Activated CD8-positive, alpha-beta T cell treated with anti-CD3 and anti-CD28 coated beads for 36 hours (primary cell): ENCODE data around the gene ADAM21. TPM values are rescaled to one million over a fixed set of nuclear protein-coding genes. Genes with fewer than 3 reads are reported as not detected.
"Not testable (repeated sequence)": the region's sequence is repeated elsewhere in the genome, so short reads cannot be mapped to it uniquely, and the experiment has no call there.

Experiments
- ATAC-seq: fragments of 200-7000 bp; cut with Tn5 transposase; one replicate; pipeline ENCODE4 v1.10.0; 2021; ENCODE audit warnings: mild to moderate bottlenecking, moderate library complexity
- CTCF ChIA-PET: fragments of 350-600 bp; sonication (Branson Sonifier 250); formaldehyde crosslinking; loops from one replicate; lab custom pipeline; 2021; ENCODE audit warnings: antibody characterized with exemption; lab: Charles Lee
- POLR2A ChIA-PET: fragments of 350-600 bp; sonication (Branson Sonifier 250); formaldehyde crosslinking; loops from one replicate; lab custom pipeline; 2021; ENCODE audit warnings: antibody characterized with exemption; lab: Charles Lee
- DNase-seq: peaks from one replicate; pipeline ENCODE4 v3.0.0-alpha.2; 2020
- H3K27ac Mint-ChIP-seq: one replicate; pipeline ENCODE4 v1.8.0; 2021; ENCODE audit warnings: mild to moderate bottlenecking, mixed read lengths
- H3K27me3 Mint-ChIP-seq: one replicate; pipeline ENCODE4 v1.8.0; 2021; ENCODE audit warnings: mixed read lengths
- H3K36me3 Mint-ChIP-seq: one replicate; pipeline ENCODE4 v1.8.0; 2021; ENCODE audit warnings: low read depth, mixed read lengths
- H3K4me1 Mint-ChIP-seq: one replicate; pipeline ENCODE4 v1.8.0; 2021; ENCODE audit warnings: low read depth, mixed read lengths
- H3K4me3 Mint-ChIP-seq: one replicate; pipeline ENCODE4 v1.8.0; 2021; ENCODE audit warnings: mild to moderate bottlenecking, moderate library complexity, mixed read lengths
- H3K9me3 Mint-ChIP-seq: one replicate; pipeline ENCODE4 v1.8.0; 2021; ENCODE audit warnings: mixed read lengths
- CTCF ChIP-seq: fragments of 200-600 bp; IDR thresholded peaks from one replicate; pipeline ENCODE4 v1.8.0; 2022; ENCODE audit warnings: antibody characterized with exemption, mild to moderate bottlenecking
- intact Hi-C: fragments of 100-400 bp; cut with micrococcal nuclease; formaldehyde crosslinking; loops from one replicate; pipeline ENCODE4 v1.10.0; 2022
- total RNA-seq, 2 experiments: library from RNA; stranded (reverse); gene quantifications; one replicate each; pipeline ENCODE4 v1.2.3, GENCODE V29; 2021

ADAM21 gene
- total RNA-seq, 2 experiments from 2014 or later, result 0.29 TPM; not detected in 1

- no peak for TF ChIP-seq CTCF
- no peaks in the 10 kb centered on the region for H3K27me3 Mint-ChIP-seq
- H3K9me3 Mint-ChIP-seq, result no peaks in the 10 kb centered on the region
- no peaks in the 10 kb centered on the region for H3K4me1 Mint-ChIP-seq
- no peak for DNase-seq
- no peak overlapping the region for H3K27ac Mint-ChIP-seq
- intact Hi-C loops, result no loop called here
- no peak for ATAC-seq
- peaks cover 10% of the 10 kb centered on the region for H3K36me3 Mint-ChIP-seq
- ChIA-PET POLR2A (no interaction called here), CTCF (no interaction called here)
- H3K4me3 Mint-ChIP-seq, result no peak overlapping the region
Measured at GRCh38 chr14:70468731-70469130, 16.8 kb downstream of the ADAM21 start.

- H3K27me3 Mint-ChIP-seq, H3K27ac Mint-ChIP-seq, DNase-seq, ATAC-seq, POLR2A ChIA-PET, intact Hi-C loops, CTCF ChIA-PET, H3K4me3 Mint-ChIP-seq, H3K9me3 Mint-ChIP-seq, H3K4me1 Mint-ChIP-seq: not testable (repeated sequence)
- peaks cover 12% of the 10 kb centered on the region for H3K36me3 Mint-ChIP-seq
Measured at GRCh38 chr14:70470863-70471563, 19.0 kb downstream of the ADAM21 start.

GRCh38 chr14:70472253-70473159 lies 20.5 kb downstream of the ADAM21 start:
- Mint-ChIP-seq H3K36me3 (peaks cover 19% of the 10 kb centered on the region), H3K27ac (no peak overlapping the region), H3K9me3 (no peaks in the 10 kb centered on the region), H3K4me1 (no peaks in the 10 kb centered on the region), H3K4me3 (no peak overlapping the region), H3K27me3 (no peaks in the 10 kb centered on the region)
- intact Hi-C loops, result no loop called here
- CTCF ChIA-PET, result no interaction called here
- DNase-seq, result no peak
- TF ChIP-seq CTCF, result no peak
- POLR2A ChIA-PET, result interaction anchor here (0.5 kb wide), 1 partner anchor 1029 kb away, joined by 3 read pairs; no protein-coding TSS in a partner anchor
- ATAC-seq, result no peak

GRCh38 chr14:70473825-70474224 lies 21.9 kb downstream of the ADAM21 start:
- no peak for TF ChIP-seq CTCF
- POLR2A ChIA-PET, result no interaction called here
- no peak for DNase-seq
- ATAC-seq, result no peak
- no peaks in the 10 kb centered on the region for H3K4me1 Mint-ChIP-seq
- H3K36me3 Mint-ChIP-seq, result peaks cover 19% of the 10 kb centered on the region
- intact Hi-C loops, result no loop called here
- no peak overlapping the region for H3K27ac Mint-ChIP-seq
- CTCF ChIA-PET, result no interaction called here
- no peak overlapping the region for H3K4me3 Mint-ChIP-seq
- H3K27me3 Mint-ChIP-seq, result no peaks in the 10 kb centered on the region
- no peaks in the 10 kb centered on the region for H3K9me3 Mint-ChIP-seq

GRCh38 chr14:70475459-70475858 lies 23.5 kb downstream of the ADAM21 start:
- CTCF ChIA-PET, H3K4me3 Mint-ChIP-seq, intact Hi-C loops, H3K27me3 Mint-ChIP-seq, H3K27ac Mint-ChIP-seq, POLR2A ChIA-PET, H3K9me3 Mint-ChIP-seq, ATAC-seq, DNase-seq, H3K4me1 Mint-ChIP-seq: not testable (repeated sequence)
- peaks cover 16% of the 10 kb centered on the region for H3K36me3 Mint-ChIP-seq

- CTCF ChIA-PET, intact Hi-C loops, H3K27ac Mint-ChIP-seq, H3K27me3 Mint-ChIP-seq, DNase-seq, ATAC-seq, H3K9me3 Mint-ChIP-seq, H3K4me1 Mint-ChIP-seq, H3K4me3 Mint-ChIP-seq: not testable (repeated sequence)
- H3K36me3 Mint-ChIP-seq, result peaks cover 14% of the 10 kb centered on the region
- POLR2A ChIA-PET, result interaction anchor here (0.6 kb wide), 1 partner anchor 38 kb away, joined by 3 read pairs; no protein-coding TSS in a partner anchor
Measured at GRCh38 chr14:70477356-70478105, 25.6 kb downstream of the ADAM21 start.
